Measurements from ENCODE around the gene SEC23B.
"Not testable (repeated sequence)": the region's sequence is repeated elsewhere in the genome, so short reads cannot be mapped to it uniquely, and the experiment has no call there.

Gene SEC23B

DNA sequence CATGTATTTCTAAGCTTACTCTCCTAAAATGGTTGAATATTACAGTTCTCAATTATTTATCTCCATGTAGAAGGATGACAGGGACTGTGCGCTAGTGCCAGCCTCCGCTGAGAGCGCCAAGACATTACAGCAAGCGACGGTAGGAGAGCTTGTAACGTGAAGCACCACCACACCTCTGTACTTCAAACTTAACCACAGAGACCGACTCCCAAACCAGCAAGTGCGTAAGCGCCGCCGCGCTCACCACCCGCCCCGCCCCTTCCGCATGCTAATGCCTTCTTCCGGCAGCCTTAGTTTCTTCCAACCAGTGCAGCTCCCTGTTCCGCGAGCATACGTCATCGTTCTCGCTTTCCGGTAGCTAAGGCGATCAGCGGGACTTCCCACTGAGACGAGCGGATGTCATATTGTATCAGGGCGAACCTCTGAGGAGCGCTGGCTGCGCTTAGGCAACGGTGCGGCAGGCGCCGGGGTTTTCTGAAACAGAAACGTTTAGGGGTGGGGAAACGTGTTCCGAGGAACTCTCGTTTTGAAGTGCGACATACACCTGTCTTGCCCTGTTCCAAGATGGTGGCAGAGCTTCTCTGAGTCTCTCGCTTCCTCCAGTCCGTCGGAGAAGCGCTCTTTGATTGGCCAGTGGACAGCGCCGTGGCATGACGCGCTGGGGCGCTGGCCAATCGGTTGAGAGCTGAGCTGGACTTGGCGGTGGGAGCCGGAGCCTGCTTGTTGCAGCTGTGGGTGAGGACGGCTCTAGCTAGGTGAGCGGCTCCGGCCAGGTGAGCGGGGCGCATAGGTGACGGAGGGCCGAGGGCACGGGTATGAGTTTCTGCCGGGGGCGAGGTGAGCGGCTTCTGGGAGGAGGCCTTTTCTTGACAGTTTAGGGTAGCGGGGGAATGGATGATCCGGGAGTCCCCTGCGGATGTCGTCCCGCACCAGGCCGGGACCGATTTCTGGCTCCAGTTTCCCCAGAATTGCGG, at the start of gene SEC23B:
Gene SEC23B (plus strand): TSS at position 723 of the 974 bp plus-strand sequence. CDS start 2,896 bp downstream, outside the sequence.
- DNase-seq = peak; percentile 96

GRCh38 chr20:18465536-18466200, 42.1 kb upstream of the SEC23B start:
- no peak for DNase-seq

GRCh38 chr20:18466574-18466893, 41.2 kb upstream of the SEC23B start:
- DNase-seq = no peak

DNA sequence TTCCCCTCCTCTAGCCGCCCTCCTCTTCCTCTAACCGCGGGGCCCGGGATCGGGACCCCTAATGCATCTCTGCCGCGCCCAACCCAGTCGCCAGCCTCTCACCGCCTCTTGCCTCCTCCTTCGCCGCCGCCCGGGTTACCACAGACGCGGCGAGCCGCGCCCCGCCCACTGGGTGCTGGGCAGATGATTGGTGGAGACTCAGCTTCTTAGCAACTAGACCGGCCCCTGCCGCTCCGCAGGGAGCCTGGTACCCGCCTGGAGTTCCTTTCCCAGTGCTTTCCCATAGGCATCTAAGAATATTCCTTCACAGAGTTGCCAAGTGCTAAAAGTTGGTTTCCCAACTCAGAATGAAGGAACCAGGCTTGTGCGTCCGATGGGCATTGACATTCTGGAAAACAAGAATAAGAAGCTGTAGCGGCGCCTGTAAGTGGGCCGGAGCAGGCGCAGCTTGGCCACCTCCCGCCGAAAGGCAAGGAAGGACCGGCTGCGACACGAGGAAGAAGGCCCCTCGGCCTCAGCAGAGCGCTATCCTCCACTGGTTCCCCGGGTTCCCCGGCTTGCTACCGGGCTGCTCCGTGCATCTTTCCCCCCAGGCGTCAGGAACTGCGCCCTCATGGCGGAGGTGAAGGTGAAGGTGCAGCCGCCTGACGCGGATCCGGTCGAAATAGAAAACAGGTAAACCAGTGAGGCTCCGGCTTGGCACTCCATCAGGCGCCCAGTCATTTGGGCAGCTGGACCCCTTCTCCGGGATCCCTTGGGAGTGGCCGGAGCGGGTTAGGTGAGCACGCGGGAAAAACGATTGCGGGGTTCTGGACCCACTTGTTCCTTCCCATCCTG, 40.6 kb upstream of the SEC23B start, which contains the start of the genes DZANK1 and POLR3F:
Gene DZANK1 (minus strand): TSS at position 137 of the 837 bp plus-strand sequence. CDS start 1,672 bp downstream, outside the sequence.
Gene POLR3F (plus strand): TSS at position 497 of the 837 bp plus-strand sequence. CDS start 117 bp downstream, at position 614.
- peak; percentile 94 for DNase-seq

- DNase-seq = no peak
These were observed 30.5 kb upstream of the SEC23B start for GRCh38 chr20:18477218-18477617.

GRCh38 chr20:18477821-18478220, 29.9 kb upstream of the SEC23B start:
- no peak for DNase-seq

GRCh38 chr20:18481596-18481995, 26.1 kb upstream of the SEC23B start:
- no peak for DNase-seq

DNA sequence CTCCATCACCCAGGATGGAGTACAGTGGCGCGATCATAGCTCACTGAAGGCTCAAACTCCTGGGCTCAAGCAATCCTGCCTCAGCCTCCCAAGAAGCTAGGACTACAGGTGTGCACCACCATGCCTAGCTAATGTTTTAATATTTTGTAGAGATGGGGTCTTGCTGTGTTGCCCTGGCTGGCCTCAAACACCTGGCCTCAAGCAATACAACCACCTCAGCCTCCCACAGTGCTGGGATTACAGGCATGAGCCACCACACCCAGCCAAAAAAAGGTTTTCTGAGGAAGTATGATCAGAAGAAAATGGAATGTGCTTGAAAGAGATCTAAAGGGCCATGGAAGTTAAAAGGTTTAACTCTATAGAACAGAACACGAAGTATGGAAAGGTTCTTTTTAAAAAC, 19.4 kb upstream of the SEC23B start:
- DNase-seq = no peak

DNA sequence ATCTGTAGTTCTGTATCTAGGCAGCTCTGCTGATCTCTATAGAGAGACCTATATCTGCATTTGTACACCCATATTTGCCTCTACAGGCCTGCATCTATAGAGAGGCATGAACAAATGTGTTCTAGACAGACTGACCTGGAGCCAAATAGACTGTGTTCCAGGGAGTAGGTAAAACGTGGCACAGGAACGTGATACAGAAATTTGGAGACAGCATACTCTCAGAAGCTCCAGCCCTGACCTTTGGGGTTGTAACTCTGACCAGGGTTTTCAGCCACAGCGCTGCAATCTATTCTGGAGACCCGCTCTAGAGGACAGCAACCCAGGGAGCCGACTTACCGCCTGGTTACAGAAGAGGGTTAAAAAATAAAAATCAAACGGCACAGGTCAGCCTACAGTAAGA, 11.7 kb upstream of the SEC23B start:
- no peak for DNase-seq

DNA sequence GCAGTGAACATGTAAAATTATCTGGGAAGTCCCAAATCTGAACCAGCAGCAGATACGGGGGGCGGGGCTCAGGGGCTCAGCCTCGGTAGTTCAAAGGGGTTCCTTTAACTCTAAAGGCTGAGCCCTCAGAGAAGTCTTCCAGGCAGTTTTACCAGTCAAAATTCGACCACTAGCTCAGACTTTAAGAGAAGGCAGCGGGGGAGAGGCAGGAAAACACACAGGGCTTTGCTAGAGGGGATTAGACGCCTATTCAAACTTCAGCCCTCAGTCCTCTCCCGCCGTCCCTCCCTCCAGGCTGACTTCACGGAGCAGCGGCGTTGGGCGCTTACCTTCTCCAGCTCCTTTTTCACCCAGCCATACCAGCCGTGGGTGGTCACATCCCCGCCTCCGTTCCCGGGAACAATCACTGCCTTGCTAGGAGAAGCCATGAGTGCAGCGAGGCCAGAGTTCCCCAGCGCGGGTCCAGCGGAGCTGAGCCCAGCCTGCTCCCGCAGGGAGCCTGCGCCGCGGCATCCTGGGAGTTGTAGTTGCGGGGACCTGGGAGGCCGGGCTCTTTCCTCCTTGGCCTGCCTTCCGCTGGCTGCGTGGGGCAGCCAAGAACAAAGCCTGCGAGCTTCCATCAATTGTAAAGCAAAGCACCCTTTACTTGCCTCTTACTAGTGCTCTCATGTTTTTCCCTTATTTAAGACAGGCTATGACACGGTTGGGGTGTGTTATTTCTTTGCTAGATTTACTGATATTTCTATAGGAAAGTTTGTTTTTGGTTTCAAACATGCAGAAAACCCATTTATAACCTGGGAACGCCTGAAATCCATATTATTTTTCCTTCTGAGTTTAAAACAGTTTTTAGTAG, 10.8 kb upstream of the SEC23B start, which contains the start of gene RBBP9:
Gene RBBP9 (minus strand): TSS at position 486 of the 853 bp plus-strand sequence. CDS start 58 bp downstream, at position 428.
- DNase-seq = peak; percentile 67

- DNase-seq = no peak
These were observed 10.1 kb upstream of the SEC23B start for GRCh38 chr20:18497603-18498002.

DNA sequence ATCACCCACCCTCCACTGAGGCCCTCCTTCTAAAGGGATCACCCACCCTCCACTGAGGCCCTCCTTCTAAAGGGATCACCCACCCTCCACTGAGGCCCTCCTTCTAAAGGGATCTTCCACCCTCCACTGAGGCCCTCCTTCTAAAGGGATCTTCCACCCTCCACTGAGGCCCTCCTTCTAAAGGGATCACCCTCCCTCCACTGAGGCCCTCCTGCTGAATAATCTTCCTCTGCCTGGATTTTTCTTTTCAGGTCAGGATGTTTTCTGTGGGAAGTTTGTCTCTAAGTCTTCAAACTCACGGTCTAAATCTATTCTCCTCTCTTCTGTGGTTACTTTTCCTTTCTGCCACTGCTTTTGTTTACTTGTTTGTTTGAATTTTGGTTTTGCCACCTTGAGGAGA, 6.1 kb upstream of the SEC23B start:
- DNase-seq = not testable (repeated sequence)

- DNase-seq = no peak
These were observed 3.2 kb upstream of the SEC23B start for GRCh38 chr20:18504479-18505060.

- no peak for DNase-seq
These were observed 996 bp upstream of the SEC23B start for GRCh38 chr20:18506744-18507143.

DNA sequence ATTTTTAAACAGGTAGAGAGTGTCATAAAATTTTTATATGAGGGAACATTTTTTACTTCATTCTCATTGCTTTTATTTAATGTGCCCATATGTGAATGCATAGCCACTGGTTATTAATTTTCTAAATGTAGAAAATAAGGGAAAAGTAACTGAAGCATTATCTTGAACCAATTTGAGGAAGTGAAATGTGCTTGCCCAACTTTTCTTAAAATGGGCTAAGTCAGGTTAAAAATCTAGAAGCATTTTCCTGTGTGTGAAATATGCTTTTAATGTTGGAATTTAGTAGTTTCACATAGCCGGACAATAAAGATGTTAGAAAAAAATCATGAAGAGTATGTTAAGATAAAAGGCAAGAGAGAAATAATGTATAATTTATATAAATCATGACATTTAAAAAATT, 3.8 kb downstream of the SEC23B start:
- DNase-seq = no peak

DNA sequence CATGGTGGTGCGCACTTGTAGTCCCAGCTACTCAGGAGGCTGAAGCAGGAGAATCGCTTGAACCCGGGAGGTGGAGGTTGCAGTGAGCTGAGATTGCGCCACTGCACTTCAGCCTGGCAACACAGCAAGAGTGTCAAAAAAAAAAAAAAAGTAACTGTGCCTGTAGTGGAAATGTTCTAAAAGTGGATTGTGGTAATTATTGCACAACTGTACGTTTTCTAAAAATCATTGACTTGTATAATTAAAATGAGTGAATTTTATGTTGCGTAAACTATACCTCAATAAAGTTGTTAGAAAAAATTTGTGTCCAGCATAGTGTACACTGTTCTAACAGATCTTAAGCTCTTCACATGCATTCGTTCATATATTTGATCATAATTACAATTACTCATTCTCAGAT, 5.5 kb downstream of the SEC23B start:
- no peak for DNase-seq

- no peak for DNase-seq
These were observed 6.4 kb downstream of the SEC23B start for GRCh38 chr20:18514127-18514526.

- no peak for DNase-seq
These were observed 8.2 kb downstream of the SEC23B start for GRCh38 chr20:18515973-18516372.

GRCh38 chr20:18522066-18522465, 14.3 kb downstream of the SEC23B start:
- DNase-seq = not testable (repeated sequence)

GRCh38 chr20:18523066-18523465, 15.3 kb downstream of the SEC23B start:
- DNase-seq = no peak

DNA sequence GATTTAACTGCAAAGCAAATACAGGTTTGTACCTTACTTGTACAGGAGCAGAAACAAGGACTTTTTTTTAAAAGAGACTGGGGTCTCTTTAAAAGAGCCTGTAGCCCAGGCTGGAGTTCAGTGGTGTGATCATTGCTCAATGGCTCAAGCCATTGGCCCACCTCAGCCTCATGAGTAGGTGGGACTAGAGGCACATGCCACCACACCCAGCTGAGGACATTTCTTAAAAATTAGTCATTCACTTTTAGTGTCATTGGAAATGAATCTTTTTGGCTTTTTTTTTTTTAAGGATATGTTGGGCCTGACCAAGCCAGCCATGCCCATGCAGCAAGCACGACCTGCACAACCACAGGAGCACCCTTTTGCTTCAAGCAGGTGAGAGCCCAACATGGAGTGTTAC, 16.9 kb downstream of the SEC23B start:
- DNase-seq = no peak

Measured in NCI-H774 (cell line).